ENCODE results near the gene B4GALT4.
"Not testable (repeated sequence)": the region's sequence is repeated elsewhere in the genome, so short reads cannot be mapped to it uniquely, and the experiment has no call there.

The B4GALT4 gene, protein sequence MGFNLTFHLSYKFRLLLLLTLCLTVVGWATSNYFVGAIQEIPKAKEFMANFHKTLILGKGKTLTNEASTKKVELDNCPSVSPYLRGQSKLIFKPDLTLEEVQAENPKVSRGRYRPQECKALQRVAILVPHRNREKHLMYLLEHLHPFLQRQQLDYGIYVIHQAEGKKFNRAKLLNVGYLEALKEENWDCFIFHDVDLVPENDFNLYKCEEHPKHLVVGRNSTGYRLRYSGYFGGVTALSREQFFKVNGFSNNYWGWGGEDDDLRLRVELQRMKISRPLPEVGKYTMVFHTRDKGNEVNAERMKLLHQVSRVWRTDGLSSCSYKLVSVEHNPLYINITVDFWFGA

DNA sequence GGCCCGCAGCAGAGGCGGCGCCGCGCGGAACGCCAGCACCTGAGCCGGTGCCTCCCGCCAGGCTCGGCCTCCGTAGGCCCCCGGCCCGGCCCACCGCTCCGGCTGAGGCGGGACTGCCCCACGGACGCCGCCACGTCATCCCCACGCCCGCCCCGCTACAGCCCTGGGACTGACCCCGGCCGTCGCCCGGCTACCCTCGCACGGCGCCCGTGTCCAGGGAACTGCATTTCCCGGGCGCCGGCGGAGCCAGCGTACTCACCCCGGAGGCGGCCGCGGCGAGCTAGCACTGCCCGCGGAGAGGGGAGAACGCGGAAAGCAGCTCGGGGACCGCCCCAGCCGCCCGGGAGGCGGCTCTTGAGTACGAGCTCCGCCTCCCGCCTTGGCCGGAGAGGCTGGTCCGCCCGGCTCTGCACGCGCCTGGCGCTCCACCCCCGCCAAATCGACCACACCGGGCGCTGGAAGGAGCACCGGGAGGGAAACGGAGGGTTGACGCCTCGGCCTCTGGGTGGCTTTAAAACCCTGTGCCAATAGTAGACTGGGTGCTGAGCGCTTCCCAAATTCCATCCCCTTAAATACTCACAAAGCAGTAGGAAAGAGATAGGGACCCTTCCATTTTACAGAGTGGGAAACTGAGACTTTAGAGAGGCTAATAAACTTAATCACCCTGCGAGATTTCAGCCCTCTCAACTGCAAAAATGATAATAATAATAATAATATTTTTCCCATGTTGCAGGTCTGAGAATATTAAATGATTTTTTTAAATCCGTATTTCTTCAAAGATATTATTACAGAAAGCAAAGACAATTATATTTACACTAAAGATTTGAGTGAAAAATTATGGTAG, at the start of gene B4GALT4:
Gene B4GALT4, minus strand, starts transcription at position 288 of the 844 bp plus-strand sequence. CDS start 10,779 bp downstream, outside the sequence.
- DNase-seq = peak; percentile 64

DNA sequence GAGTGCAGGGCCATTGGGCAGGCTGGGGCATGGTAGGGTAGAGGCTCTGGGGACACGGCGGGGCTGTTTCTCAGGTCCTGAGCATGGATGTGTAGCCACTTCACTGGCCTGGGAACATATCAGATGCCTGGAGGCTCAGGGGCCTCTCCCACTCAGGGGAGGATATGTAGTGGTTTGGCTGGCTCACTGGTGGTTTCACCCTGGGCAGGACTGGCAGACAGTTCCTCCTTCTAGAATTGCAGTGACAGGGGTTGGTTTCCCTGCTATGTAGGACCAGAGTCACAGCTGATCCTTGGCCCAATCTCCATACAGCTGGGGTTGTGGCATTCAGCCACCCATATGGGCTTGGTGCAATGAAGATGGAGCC, 48.7 kb upstream of the B4GALT4 start:
- no peak for DNase-seq

DNA sequence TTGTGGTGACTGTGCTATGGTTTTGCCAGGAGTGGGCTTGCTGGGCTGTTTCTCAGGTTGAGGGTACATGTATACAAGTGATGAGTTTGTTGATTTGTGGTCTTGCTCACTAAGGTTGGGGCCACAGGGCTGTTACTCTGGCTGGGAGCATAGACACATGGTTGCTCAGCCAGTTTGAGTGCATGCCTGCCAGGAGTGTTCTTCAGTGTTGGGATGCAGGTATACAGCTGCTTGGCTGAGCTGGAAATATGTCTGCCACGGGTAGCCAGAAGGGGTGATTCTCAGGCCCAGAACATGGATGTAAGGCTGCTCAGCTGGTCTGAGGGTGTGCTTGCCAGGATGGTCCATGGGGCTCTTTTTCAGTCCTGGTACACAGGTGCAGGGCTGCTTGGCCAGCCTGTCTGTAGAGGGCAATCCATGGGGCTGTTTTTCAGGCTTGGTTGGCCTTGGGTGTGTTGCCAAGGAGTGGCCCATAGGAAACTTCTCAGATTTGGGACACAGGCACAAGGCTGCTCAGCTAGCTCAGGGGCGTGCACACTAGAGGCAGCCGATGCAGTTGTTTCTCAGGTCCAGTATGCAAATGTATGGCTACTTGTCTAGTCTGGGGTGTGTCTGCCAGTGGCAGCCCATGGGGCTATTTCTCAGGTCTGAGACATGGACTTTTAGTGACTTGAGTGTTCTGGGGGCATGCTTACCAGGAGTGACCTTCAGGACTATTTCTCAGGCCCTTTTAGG, 48.2 kb upstream of the B4GALT4 start:
- DNase-seq = no peak

DNA sequence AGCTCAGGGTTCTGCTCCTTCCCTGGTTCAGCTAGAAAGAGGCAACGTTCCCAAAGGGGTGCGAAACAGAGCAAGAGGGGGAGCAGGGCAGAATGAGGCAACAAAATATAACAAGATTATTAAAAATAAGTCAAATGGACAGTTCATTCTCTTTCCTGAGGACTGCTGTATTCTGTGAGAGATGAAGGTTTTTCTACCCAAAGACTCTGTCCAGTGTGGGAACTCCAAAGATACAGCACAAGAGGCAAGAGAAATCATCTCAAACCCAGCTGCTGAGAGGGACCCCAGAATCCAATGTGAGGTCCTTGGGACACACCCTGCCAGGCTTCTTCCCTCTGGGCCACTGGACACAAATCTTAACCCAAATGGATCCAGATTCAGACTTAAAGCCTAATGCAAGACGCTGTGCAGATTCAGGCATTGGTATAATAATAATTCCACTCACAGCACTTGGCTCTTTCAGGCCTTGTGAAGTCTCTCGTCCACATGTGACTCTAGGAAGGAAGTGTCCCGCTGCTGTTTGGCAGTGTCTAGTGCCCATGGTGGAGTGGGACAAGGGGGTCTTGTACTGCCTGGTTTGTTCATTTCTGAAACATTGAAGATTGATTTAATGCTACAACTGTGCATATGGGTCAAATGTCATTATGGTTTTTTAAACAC, 39.0 kb upstream of the B4GALT4 start:
- DNase-seq = no peak

DNA sequence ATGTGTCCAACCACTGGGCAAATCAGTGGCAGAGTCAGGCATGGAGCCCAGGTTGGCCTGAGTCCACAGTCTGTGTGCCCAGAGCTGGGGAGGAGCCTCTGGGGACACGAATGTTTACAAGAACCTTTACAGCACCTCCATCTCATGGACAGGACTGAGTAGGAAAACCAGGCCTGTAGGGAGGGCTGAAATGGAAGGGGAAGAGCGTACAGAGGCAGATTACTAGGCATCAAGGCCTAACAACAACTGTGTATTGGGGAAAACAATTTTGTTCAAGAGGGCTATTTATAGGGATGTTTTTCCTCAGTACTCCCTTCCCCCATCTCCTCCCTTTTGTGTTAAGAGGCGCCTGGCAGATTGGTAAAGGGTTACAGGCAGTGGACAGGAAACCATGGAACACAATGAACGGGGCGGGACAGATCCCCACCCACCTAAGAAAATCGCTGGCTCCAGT, 38.5 kb upstream of the B4GALT4 start:
- no peak for DNase-seq

DNA sequence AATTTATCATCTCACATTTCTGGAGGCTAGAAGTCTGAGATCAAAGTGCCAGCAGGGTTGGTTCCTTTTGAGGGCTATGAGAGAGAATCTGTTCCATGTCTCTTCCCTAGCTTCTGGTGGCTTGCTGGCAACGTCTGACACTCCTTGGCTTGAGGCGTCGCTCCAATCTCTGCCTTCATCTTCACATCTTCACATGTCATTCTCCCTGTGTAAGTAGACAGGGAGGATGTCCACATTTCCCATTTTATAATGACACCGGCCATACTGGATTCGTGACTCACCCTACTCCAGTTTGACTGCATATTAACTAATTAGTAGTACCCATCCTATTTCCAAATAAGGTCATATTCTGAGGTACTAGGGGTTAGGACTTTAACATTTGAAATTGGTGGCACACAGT, 36.0 kb upstream of the B4GALT4 start:
- no peak for DNase-seq

DNA sequence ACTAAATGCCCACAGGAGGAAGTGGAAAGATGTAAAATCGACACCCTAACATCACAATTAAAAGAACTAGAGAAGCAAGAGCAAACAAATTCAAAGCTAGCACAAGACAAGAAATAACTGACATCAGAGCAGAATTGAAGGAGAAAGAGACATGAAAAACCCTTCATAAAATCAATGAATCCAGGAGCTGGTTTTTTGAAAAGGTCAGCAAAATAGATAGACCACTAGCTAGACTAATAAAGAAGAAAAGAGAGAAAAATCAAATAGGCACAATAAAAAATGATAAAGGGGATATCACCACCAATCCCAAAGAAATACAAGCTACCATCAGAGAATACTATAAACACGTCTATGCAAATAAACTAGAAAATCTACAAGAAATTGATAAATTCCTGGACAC, 29.5 kb upstream of the B4GALT4 start:
- DNase-seq = not testable (repeated sequence)

DNA sequence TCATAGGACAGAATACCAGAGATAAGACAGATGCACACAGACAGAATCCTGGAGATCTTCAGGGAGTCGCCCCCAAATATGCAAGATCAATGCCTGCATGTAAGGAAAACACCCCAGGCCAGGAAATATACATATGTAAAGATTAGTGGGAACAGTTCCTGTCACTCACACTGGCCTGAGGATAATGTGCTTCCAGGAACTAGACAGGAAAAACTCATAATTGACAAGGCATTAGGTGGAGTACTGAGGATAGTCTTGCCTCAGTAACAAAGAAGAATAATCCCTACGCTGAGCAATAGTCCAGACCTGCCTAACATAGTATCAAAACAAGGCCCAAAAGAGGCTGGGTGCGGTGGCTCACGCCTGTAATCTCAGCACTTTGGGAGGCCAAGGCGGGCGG, 20.4 kb upstream of the B4GALT4 start:
- DNase-seq = no peak

DNA sequence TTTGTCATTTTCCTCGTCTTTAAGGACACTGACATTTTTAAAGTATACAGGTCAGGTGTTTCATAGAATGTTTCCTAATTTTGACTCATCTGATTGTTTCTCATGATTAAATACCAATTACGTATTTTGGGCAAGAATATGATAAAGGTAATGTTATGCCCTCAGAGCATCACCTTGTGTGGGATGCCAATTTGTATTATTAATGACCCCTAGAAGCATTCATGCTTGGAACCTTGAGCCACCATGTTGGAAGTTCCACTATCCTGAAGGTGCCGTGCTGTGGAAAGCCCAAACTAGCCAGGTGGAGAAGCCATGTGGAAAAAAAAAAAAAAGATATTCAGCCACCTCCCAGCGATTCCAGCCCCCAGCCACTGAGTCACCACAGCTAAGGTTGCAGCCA, 19.1 kb upstream of the B4GALT4 start:
- no peak for DNase-seq

DNA sequence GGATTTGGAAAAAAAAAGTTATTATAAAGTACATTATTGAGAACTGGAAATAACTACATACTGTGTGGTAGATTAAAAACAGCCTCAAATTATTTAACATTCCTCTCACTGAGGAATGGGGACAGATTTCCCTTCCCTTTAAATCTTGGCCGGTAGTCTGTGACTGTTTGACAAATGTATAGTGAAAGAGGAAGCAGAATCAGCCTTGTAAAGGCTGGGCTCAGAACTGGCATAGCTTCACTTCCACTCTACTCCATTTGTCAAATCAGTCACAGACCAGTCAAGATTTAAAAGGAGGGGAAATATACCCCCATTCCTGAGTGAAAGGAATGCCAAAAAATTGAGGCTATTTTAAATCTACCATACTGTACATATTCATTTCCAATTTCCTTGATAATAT, 18.2 kb upstream of the B4GALT4 start:
- DNase-seq = no peak

DNA sequence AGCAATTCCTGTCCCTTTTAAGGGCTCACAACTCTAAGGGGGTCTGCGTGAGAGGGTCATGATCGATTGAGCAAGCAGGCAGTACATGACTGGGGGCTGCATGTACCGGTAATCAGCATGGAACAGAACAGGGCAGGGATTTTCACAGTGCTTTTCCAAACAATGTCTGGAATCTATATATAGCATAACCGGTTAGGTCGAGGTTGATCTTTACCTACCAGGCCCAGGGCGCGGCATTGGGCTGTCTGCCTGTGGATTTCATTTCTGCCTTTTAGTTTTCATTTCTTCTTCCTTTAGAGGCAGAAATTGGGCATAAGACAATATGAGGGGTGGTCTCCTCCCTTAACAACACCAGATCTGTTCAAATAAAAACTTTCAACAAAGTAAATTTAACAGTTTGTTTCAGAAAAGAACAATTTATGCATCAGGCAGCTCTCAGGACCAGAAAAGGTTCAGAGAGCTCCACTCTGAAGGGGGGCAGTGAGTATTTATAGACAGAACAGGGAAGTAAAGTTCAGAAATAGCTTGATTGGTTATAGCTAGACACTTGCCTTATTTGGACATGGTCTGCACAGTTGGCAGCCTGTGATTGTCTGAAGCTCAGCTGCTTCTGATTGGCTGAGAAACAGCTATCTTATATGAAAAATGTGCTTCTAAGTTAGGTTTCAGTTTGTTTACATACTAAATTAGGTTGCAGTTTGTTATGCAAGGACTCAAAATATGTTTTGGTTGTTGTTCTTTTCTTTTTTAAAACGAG, 17.2 kb upstream of the B4GALT4 start:
- no peak for DNase-seq

DNA sequence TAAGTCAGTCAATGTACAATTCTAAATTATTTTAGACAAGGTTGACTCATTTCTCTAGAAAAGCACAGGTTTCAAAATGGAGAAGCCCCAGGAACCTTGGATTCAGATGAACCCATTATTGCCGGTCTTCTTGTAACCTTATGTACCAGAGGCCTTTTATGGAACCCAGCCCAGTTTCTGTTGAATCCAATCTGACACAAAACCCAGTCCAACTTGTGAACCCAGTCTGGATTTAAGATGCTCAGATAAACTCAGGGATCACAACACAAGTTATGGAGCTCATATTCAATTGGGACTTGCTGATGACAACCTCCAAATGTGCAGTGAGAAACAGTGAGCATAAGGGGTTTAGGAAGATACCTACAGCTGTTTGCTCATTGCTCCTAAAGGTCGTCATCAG, 16.4 kb upstream of the B4GALT4 start:
- DNase-seq = no peak

DNA sequence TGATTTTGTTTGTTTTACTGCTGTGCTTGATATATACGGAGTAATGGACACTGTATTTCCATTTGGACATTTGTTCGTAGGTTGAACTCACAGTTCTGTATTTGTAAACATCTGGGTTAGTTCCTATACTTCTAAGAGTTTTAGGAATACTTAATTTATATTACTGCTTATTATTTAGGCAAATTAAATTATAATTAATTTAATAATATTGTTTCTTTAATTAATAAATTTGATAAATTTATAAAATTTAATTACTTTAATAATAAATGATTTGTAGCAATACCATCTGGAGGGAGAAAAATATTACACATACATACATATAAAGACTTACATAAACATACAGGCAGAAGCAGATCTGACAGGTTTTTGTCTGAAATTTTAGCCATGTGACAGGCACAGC, 14.5 kb upstream of the B4GALT4 start:
- no peak for DNase-seq

DNA sequence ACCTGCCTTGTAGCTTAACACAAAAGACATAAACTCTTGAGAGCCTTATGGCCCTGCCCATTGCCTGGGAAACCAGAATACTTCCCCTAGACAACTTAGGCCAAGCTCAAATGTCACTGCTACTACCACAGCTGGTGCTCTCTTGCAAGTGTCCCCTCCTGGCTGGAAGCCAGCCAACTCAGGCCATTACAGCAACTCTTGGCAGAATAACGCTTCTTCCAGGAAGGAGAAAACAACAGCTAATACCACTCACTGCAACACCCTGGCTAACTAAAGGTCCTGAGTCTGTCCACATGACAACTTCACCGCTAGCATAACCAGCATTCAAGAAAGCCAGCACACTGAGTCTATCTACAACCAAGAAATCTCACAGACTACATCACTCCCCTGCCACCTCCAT, 5.1 kb upstream of the B4GALT4 start:
- DNase-seq = no peak

DNA sequence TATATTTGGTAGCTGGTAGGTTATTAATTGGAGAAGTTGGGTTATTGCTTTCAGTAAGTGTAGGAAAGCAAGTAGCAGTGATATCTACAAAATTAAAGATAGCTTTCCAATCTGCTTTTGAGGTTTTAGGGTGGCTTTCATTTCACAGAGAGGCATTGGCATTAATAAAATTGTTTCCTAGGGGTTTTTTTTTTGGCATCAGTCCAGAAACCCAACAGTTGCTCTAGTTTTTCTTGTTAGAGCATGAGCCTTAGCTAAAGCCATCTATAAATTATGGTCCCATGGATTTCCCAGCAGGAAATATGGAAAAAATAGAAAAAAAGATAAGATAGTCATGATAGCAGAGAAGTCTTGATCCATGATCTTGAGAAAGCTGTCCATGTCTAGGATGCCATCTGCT, 3.0 kb upstream of the B4GALT4 start:
- no peak for DNase-seq

DNA sequence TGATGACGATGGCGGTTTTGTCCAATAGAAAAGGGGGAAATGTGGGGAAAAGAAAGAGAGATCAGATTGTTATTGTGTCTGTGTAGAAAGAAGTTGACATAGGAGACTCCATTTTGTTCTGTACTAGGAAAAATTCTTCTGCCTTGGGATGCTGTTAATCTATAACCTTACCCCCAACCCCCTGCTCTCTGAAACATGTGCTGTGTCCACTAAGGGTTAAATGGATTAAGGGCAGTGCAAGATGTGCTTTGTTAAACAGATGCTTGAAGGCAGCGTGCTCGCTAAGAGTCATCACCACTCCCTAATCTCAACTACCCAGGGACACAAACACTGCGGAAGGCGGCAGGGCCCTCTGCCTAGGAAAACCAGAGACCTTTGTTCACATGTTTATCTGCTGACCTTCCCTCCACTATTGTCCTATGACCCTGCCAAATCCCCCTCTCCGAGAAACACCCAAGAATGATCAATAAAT, 2.4 kb upstream of the B4GALT4 start:
- not testable (repeated sequence) for DNase-seq

DNA sequence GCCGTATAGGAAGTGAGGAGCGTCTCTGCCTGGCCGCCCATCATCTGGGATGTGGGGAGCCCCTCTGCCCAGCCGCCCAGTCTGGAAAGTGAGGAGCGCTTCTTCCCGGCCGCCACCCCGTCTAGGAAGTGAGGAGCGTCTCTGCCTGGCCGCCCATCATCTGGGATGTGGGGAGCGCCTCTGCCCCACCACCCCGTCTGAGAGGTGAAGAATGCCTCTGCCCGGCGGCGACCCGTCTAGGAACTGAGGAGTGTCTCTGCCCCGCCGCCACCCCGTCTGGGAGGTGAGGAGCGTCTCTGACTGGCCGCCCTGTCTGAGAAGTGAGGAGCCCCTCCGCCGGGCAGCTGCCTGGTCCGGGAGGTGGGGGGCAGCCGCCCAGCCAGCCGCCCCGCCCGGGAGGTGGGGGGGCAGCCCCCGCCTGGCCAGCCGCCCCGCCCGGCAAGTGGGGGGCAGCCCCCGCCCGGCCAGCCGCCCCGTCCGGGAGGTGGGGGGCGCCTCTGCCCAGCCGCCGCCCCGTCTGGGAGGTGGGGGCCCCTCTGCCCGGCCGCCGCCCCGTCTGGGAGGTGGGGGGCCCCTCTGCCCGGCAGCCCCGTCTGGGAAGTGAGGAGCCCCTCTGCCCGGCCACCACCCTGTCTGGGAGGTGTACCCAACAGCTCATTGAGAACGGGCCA, 1.8 kb upstream of the B4GALT4 start:
- not testable (repeated sequence) for DNase-seq

DNA sequence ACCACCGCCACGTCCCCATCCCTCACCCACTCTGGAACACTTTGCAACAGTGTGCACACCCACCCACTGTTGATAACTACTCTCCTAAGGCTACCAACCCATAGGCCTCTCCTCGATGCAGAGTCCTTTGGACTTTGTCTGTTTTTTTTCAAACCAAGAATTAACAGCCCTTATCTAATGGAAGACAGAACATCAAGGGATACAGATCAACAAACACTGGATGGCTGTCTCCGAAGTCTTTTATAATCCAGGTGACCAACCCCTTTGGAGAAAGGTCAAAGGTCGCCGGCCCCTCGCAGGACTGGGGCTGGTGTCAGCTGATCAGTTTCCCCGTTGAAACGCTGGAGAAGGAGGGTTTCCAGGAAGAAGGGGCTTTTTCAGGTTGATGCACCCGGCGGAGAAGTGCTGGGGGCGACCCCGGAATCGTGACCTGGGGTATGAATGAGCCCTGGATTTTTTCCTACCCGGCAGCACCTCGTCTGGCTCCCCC, 532 bp downstream of the B4GALT4 start:
- no peak for DNase-seq

DNA sequence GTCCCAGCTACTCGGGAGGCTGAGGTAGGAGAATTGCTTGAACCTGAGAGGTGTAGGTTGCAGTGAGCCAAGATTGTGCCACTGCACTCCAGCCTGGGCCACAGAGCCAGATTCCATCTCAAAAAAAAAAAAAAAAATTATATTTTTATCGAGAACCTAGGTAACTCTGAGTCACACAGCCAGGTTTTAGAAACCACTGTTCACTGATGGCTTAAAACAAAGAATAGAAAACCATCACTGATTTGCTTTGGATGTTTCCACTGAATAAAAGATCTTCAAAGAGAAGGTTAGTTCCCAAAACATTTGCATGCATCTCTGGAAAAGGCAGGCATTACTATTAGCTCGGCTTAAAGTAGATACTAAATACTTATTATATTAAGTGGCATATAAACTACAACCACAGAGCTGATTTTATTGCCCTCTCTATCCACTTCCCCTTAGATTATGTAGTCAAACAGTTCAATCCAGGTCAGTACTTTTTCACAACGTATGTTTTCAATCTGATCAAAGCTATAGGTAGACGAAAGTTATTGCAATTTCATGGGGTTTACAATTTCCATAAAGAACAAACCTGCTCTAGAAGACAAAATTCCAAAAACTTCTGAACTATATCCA, 1.4 kb downstream of the B4GALT4 start:
- no peak for DNase-seq

DNA sequence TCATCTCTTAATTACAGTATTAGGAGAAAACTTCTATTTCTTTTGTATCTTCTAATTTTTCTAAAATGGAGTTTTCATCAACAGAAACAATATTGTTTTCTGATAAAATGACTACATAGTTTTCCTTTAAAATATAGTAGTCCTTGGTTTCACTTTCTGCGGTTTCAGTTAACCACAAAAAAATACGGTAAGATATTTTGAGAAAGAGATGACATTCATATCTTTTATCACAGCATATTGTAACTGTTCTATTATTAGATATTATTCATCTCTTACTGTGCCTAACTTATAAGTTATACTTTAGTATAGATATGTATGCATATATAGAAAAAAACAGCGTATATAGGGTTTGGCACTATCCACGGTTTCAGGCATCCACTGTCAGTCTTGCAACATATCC, 2.3 kb downstream of the B4GALT4 start:
- DNase-seq = no peak

DNA sequence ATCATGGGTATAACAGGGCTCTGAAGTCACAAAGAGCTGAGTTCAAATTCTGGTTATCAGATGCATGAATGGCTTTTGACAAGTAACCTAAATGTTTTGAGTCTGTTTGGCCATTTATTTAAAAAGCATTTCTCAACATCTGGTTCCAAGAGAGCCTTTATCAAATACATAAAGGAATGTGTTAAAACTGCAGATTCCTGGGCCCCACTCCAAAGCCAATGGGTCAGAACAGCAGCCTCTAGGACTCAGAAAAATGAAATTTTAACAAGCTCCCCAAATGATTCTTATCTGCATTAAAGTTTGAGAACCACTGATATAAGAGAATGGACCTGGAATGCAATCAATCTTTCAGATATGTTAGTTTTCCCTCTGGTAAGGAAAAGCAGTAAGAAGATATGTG, 3.4 kb downstream of the B4GALT4 start:
- DNase-seq = no peak
